GM12878 (cell line): ENCODE measurements around the gene LAMP1. TPM values are rescaled to one million over a fixed set of nuclear protein-coding genes. Genes with fewer than 3 reads are reported as not detected.

ENCODE experiments used
- ATAC-seq: fragments of 200-7000 bp; cut with Tn5 transposase; 3 replicates; pipeline ENCODE4 v1.9.1; 2020; ENCODE audit warnings: mild to moderate bottlenecking, moderate library complexity
- BruUV-seq: library from RNA; stranded (reverse); fragments of 400-500 nt; replicated peaks from 2 replicates; lab custom pipeline; 2021; lab: Mats Ljungman, UMichigan
- CTCF ChIA-PET: fragments of 300-600 bp; sonication (Branson Sonifier 250); formaldehyde crosslinking; extraction: SDS; loops from one replicate; lab custom pipeline; 2021; ENCODE audit warnings: inconsistent platforms; lab: Yijun Ruan, JAX
- POLR2A ChIA-PET: fragments of 350-600 bp; formaldehyde crosslinking; extraction: SDS; loops from one replicate; lab custom pipeline; 2021; ENCODE audit warnings: inconsistent platforms; lab: Charles Lee
- RAD21 ChIA-PET: fragments of 300-600 bp; sonication (Branson Sonifier 250); formaldehyde crosslinking; loops from one replicate; lab custom pipeline; 2023; ENCODE audit warnings: antibody characterized with exemption; ENCODE audit not compliant: unreplicated experiment; lab: Charles Lee
- SMC1A ChIA-PET: fragments of 300-600 bp; sonication (Branson Sonifier 250); formaldehyde crosslinking; loops from one replicate; lab custom pipeline; 2023; ENCODE audit not compliant: unreplicated experiment, uncharacterized antibody; lab: Charles Lee
- DNase-seq: peaks from one replicate; pipeline ENCODE4 v3.0.0-alpha.2; 2011; ENCODE audit warnings: low read depth, low spot score
- FAIRE-seq: peaks from 3 replicates; lab custom pipeline; 2011; peaks lifted over from hg19 to GRCh38; lab: Jason Lieb, UNC
- H2AFZ ChIP-seq: 2 replicates; pipeline ENCODE4 v1.6.0; 2011; ENCODE audit warnings: low read depth, low read length, control low read depth; ENCODE audit not compliant: control insufficient read depth
- H3K27ac ChIP-seq: 2 replicates; pipeline ENCODE4 v1.5.1; 2011; ENCODE audit warnings: control low read depth; ENCODE audit not compliant: control insufficient read depth, insufficient read depth
- H3K27me3 ChIP-seq, 2 experiments: replicated peaks in 1 of 2; 2 replicates each; pipeline versions ENCODE4 v1.6.0 to v1.6.1; 2011; ENCODE audit warnings: low read length in 1 of 2; ENCODE audit not compliant: control insufficient read depth in 2 of 2, insufficient read depth in 2 of 2
- H3K36me3 ChIP-seq, 2 experiments: 2 replicates each; pipeline ENCODE4 v1.5.1; 2011; ENCODE audit warnings: low read length in 1 of 2; ENCODE audit not compliant: control insufficient read depth in 2 of 2, insufficient read depth in 2 of 2
- H3K4me1 ChIP-seq: 2 replicates; pipeline ENCODE4 v1.6.1; 2011; ENCODE audit warnings: mild to moderate bottlenecking, low read length, moderate library complexity, mixed read lengths; ENCODE audit not compliant: control insufficient read depth, insufficient read depth
- H3K4me2 ChIP-seq: 2 replicates; pipeline ENCODE4 v1.6.0; 2011; ENCODE audit warnings: control low read depth; ENCODE audit not compliant: control insufficient read depth, insufficient read depth
- H3K4me3 ChIP-seq: fragments of 200-600 bp; sonication (generic); 2 replicates; pipeline ENCODE4 v1.5.1; 2016
- H3K79me2 ChIP-seq: 2 replicates; pipeline ENCODE4 v1.6.0; 2011; ENCODE audit warnings: low read length; ENCODE audit not compliant: control insufficient read depth, insufficient read depth
- H3K9ac ChIP-seq: 2 replicates; pipeline ENCODE4 v1.8.0; 2011; ENCODE audit warnings: low read length, control low read depth, mixed read lengths; ENCODE audit not compliant: control insufficient read depth, insufficient read depth
- H3K9me3 ChIP-seq: replicated peaks from 3 replicates; pipeline ENCODE4 v1.5.1; 2011; ENCODE audit warnings: mild to moderate bottlenecking, low read length; ENCODE audit not compliant: control insufficient read depth, insufficient read depth
- H4K20me1 ChIP-seq: 2 replicates; pipeline ENCODE4 v1.6.0; 2011; ENCODE audit not compliant: control insufficient read depth, insufficient read depth
- BHLHE40 ChIP-seq, 2 experiments: fragments of 450-650 bp in 1 of 2; IDR thresholded peaks; 2 replicates each; pipeline ENCODE4 v1.6.1; 2011 to 2017; ENCODE audit warnings: low read depth in 2 of 2, borderline replicate concordance in 1 of 2, improper control_type of control experiment in 1 of 2, low read length in 1 of 2, mild to moderate bottlenecking in 1 of 2
- BRCA1 ChIP-seq: IDR thresholded peaks from 2 replicates; pipeline ENCODE4 v1.6.1; 2011; ENCODE audit warnings: low read depth, low read length, improper control_type of control experiment
- HCFC1 ChIP-seq: fragments of 150-350 bp; IDR thresholded peaks from 2 replicates; pipeline ENCODE4 v1.6.1; 2014; ENCODE audit warnings: low read length
- IKZF1 ChIP-seq: fragments of 450-650 bp; conservative IDR thresholded peaks from 2 replicates; pipeline ENCODE4 v1.6.1; 2017; ENCODE audit warnings: antibody characterized with exemption, mild to moderate bottlenecking
- KLF5 ChIP-seq: fragments of 450-650 bp; IDR thresholded peaks from 2 replicates; pipeline ENCODE4 v1.6.1; 2014; ENCODE audit warnings: mild to moderate bottlenecking; ENCODE audit not compliant: partially characterized antibody
- MAX ChIP-seq: IDR thresholded peaks from 2 replicates; pipeline ENCODE4 v1.6.1; 2012; ENCODE audit warnings: low read depth, low read length, improper control_type of control experiment
- RUNX3 ChIP-seq: IDR thresholded peaks from 2 replicates; pipeline ENCODE4 v1.6.1; 2012; ENCODE audit warnings: low read length, inconsistent platforms
- STAT3 ChIP-seq: IDR thresholded peaks from 2 replicates; pipeline ENCODE4 v1.6.1; 2011; ENCODE audit warnings: low read depth, low read length, improper control_type of control experiment
- ZBED1 ChIP-seq: IDR thresholded peaks from 2 replicates; pipeline ENCODE4 v1.6.1; 2016; ENCODE audit warnings: borderline replicate concordance
- ZNF217 ChIP-seq: fragments of 450-650 bp; IDR thresholded peaks from 2 replicates; pipeline ENCODE4 v1.6.1; 2017; ENCODE audit warnings: antibody characterized with exemption, mild to moderate bottlenecking
- ZSCAN29 ChIP-seq: fragments of 450-650 bp; IDR thresholded peaks from 2 replicates; pipeline ENCODE4 v1.6.1; 2017; ENCODE audit warnings: mild to moderate bottlenecking, moderate library complexity
- WGBS: methylation state at CpG from one replicate; pipeline ENCODE4 v1.1.6; 2016; ENCODE audit warnings: low lambda C conversion rate; ENCODE audit not compliant: insufficient replicate concordance, insufficient coverage; ENCODE audit errors: missing lambda C conversion rate; 5-methylcytosine and 5-hydroxymethylcytosine counted together
- in situ Hi-C: fragments of 300-500 bp; cut with MboI; formaldehyde crosslinking; loops from 9 replicates; pipeline ENCODE4 v1.14.3; 2018; ENCODE audit warnings: mixed read lengths
- intact Hi-C: fragments of 100-400 bp; cut with micrococcal nuclease; formaldehyde crosslinking; loops from one replicate; pipeline ENCODE4 v1.14.2; 2022; ENCODE audit not compliant: unreplicated experiment
- polyA plus RNA-seq, 11 experiments: library from polyadenylated mRNA; depleted of rRNA in 4 of 11; unstranded in 6 of 11; stranded (reverse) in 5 of 11; fragments of >200 nt; fragmentation: Nextera tagmentation in 4 of 11; fragmentation: Illumina TruSeq in 1 of 11; extraction: Ambion mirVana in 4 of 11; extraction: Trizol in 1 of 11; gene quantifications; 1 replicate in 1 of 11; 2 replicates in 10 of 11; pipeline versions ENCODE4 v1.2.1 to v1.2.3, GENCODE V29; 2011 to 2016; ENCODE audit warnings: inconsistent platforms in 2 of 11, missing spikeins in 2 of 11, low read depth in 1 of 11
- total RNA-seq, 4 experiments: library from RNA; depleted of rRNA in 3 of 4; stranded (reverse); fragments of >200 nt in 3 of 4; fragmentation: Illumina TruSeq in 1 of 4; extraction: Trizol in 1 of 4; gene quantifications; 2 replicates each; pipeline versions ENCODE4 v1.2.1 to v1.2.3, GENCODE V29; 2013 to 2021
- TF ChIP-seq, protein P1 (sequence below): fragments of 450-650 bp; IDR thresholded peaks from 2 replicates; pipeline ENCODE4 v1.6.1; 2017; ENCODE audit warnings: low read depth, mild to moderate bottlenecking, moderate library complexity

LAMP1 gene
- total and polyA plus RNA-seq, 10 of the 15 experiments (the other 5 are each of a cell fraction or from before 2014, with no cell fraction given) = 2.5 to 83.0 (median 32.7) TPM

DNA sequence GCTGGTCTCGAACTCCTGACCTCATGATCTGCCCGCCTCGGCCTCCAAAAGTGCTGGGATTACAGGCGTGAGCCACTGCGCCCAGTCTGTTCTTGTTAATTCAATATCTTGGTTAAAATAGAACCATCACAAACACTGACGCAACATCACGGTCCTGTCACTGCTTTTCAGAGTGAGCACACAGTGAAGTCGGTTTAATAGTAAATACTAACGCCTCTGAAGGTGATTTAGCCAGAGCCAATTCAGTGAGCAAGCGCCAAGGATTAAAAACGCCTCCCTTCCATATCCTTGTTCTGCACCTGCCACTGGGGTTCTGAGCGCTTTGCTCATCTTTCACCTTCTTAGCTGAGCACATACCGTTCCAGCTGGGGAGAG lies 30.3 kb downstream of the LAMP1 start:
- intact Hi-C loops = no loop called here

DNA sequence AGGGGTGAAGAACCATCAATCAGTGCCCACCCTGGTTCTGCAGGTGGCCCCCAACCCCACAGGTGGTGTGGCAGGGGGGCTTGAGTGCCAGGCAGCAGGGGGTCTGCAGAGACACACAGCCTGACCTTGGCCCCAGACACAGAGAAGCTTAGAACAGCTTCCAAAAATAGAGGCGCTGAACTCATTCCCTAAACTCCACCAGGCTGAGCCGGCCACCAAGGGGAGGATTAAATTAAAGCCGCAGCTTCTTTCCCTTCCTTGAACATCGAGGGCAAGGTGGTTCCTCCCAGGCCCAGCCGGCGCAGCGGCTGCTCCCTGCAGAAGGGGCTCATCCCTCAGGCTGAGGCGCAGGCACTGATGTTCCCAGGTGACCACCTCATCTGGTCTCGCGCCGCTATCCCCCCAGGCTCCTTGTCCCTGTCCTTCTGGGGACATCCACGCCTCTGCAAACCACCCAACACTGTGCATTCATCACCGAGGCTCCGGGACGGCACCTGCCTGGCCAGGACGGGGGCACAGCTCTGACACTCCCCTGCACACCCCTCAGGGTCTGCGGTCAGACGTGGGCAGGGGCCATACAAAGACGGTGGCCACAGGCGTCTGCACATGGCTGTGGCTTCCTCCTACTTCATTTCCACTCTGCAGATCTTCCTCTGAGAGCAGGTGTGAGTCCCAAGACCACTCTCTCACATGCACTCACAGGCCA lies 30.9 kb downstream of the LAMP1 start:
- SMC1A ChIA-PET = no interaction called here
- H3K36me3 ChIP-seq = no peaks in the 10 kb centered on the region; a peak in 2 of 4 replicates
- POLR2A ChIA-PET = no interaction called here
- no peaks in the 10 kb centered on the region for H3K79me2 ChIP-seq
- TF ChIP-seq BHLHE40 (IDR thresholded peaks at IDR 0.05; ENCODE audit: borderline replicate concordance in 1 of 2, low read depth in 2 of 2, low read length in 1 of 2) (peak in 1 of 2 experiments; percentile 36; a peak in 1 of 4 replicates), RUNX3 (peak; percentile 32; the same call in 1 of the 2 replicates), HCFC1 (no peak), ZNF217 (no peak), IKZF1 (no peak; the same call in 1 of the 2 replicates), BRCA1 (no peak)
- TF ChIP-seq, protein P1, sequence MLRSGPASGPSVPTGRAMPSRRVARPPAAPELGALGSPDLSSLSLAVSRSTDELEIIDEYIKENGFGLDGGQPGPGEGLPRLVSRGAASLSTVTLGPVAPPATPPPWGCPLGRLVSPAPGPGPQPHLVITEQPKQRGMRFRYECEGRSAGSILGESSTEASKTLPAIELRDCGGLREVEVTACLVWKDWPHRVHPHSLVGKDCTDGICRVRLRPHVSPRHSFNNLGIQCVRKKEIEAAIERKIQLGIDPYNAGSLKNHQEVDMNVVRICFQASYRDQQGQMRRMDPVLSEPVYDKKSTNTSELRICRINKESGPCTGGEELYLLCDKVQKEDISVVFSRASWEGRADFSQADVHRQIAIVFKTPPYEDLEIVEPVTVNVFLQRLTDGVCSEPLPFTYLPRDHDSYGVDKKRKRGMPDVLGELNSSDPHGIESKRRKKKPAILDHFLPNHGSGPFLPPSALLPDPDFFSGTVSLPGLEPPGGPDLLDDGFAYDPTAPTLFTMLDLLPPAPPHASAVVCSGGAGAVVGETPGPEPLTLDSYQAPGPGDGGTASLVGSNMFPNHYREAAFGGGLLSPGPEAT = no peak
- TF ChIP-seq, all 136 proteins: peak for 2
- no peaks in the 10 kb centered on the region for H3K4me1 ChIP-seq
- H2AFZ ChIP-seq = no peak overlapping the region
- no peak overlapping the region for H3K9ac ChIP-seq
- CTCF ChIA-PET = no interaction called here
- H3K4me3 ChIP-seq = no peak overlapping the region
- no peak for FAIRE-seq
- H3K4me2 ChIP-seq = no peak overlapping the region
- RAD21 ChIA-PET = no interaction called here
- ATAC-seq = peak; percentile 31
- no peak for DNase-seq
- no peaks in the 10 kb centered on the region for H4K20me1 ChIP-seq
- 45% methylated on average over 20 of the region's 20 CpGs for WGBS
- no peak overlapping the region for H3K27ac ChIP-seq
- H3K27me3 ChIP-seq = no peaks in the 10 kb centered on the region
- intact Hi-C loops (no loop called here), in situ Hi-C loops (no loop called here)
- no TSS peak for BruUV-seq
- no peaks in the 10 kb centered on the region for H3K9me3 ChIP-seq

More for the DNA sequence above, 30.3 kb downstream of the LAMP1 start:
- ATAC-seq = no peak; the same call in 2 of the 3 replicates
- Histone ChIP-seq H3K4me3 (no peak overlapping the region), H4K20me1 (no peaks in the 10 kb centered on the region), H3K9me3 (no peaks in the 10 kb centered on the region), H3K27ac (no peak overlapping the region), H3K36me3 (no peaks in the 10 kb centered on the region; a peak in 2 of 4 replicates), H3K9ac (no peak overlapping the region), H3K79me2 (no peaks in the 10 kb centered on the region), H3K4me1 (no peaks in the 10 kb centered on the region), H2AFZ (no peak overlapping the region), H3K4me2 (no peak overlapping the region), H3K27me3 (no peaks in the 10 kb centered on the region)
- ChIA-PET POLR2A (no interaction called here), CTCF (no interaction called here), RAD21 (no interaction called here), SMC1A (no interaction called here)
- no peak for FAIRE-seq
- WGBS = 69% methylated on average over 13 of the region's 13 CpGs
- in situ Hi-C loops = no loop called here
- BruUV-seq = no TSS peak
- no peak for TF ChIP-seq ZSCAN29
- TF ChIP-seq ZBED1 = no peak
- TF ChIP-seq MAX = no peak
- no peak for TF ChIP-seq KLF5
- TF ChIP-seq STAT3 = no peak
- no peak for DNase-seq
